C1 segment of cervical spinal cord (tissue), 14 donors: ENCODE measurements around the gene ZNF853.
"Not testable (repeated sequence)": the region's sequence is repeated elsewhere in the genome, so short reads cannot be mapped to it uniquely, and the experiment has no call there.

ENCODE experiments used
- DNase-seq, 14 donors: peaks; one replicate each; lab custom pipeline; 2025; lab: John Stamatoyannopoulos, UW

The ZNF853 gene

DNA sequence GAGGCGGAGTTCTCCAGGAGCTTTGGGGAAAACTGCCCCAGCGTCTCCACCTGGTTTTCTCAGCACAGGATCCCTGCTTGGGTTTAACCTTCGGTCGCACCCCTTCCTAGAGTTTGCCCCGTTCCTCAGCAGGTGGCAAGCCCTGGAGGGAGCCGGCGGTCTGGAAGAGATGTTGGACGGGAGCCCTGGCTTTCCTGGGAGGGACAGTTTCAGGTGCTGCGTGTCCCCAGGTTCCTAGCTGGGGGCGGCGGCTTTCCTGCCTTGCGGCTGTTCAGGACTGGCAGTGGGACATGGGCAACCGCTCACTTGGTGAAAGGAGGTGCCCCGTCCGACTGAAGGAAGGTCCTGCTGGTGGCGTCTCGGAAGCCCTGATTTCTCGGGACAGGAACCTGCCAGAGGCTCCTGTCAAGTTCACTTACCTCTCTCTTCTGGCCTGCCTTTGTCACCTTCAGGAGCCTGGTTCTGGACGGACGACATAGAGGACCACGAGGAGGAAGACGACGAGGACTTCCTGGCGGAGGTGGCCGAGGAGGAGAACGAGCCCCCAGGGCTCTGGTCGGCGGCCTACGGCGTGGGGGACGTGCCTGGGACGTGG, 36.5 kb downstream of the ZNF853 start:
- no peak for DNase-seq

DNA sequence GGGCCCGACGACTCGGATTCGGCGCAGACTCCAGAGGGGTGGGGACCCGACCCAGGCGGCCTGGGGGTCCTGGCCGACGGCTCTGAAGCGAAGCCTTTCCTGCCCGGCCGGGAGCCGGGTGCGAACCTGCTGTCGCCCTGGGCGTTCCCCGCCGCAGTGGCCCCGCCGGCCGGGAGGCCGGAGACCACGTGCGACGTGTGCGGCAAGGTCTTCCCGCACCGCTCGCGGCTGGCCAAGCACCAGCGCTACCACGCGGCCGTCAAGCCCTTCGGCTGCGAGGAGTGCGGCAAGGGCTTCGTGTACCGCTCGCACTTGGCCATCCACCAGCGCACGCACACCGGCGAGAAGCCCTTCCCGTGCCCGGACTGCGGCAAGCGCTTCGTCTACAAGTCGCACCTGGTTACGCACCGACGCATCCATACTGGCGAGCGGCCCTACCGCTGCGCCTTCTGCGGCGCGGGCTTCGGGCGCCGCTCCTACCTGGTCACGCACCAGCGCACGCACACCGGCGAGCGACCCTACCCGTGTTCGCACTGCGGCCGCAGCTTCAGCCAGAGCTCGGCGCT, 37.1 kb downstream of the ZNF853 start:
- DNase-seq, result no peak

DNA sequence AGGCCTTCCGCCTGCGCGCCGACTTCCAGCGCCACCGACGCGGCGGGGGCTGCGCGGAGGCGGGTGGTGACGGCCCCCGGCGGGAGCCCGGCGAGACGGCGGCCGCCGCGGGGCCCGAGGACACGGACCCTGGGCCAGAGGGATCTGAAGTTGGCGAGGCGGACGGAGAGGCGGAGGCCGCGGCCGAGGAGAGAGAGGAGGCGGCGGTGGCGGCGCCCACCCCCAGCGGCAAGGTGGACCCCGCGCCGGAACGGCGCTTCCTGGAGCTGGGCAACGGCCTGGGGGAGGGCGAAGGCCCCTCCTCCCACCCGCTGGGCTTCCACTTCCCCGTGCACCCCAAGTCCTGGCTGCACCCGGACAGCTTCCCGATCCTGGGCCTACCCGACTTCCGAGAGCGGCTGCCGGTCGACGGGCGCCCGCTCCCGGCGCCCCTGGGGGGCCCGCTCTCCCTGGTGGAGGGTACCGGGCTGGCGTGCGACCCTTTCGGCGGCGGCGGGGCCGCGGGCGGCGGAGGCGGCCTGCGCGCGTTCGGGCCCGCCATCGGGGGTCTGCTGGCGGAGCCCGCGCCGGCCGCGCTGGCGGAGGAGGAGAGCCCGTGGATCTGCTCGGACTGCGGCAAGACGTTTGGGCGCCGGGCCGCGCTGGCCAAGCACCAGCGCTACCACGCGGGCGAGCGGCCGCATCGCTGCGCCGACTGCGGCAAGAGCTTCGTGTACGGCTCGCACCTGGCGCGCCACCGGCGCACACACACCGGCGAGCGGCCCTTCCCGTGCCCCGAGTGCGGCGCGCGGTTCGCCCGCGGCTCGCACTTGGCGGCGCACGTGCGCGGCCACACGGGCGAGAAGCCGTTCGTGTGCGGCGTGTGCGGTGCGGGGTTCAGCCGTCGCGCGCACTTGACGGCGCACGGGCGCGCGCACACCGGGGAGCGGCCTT, 37.9 kb downstream of the ZNF853 start:
- no peak for DNase-seq

DNA sequence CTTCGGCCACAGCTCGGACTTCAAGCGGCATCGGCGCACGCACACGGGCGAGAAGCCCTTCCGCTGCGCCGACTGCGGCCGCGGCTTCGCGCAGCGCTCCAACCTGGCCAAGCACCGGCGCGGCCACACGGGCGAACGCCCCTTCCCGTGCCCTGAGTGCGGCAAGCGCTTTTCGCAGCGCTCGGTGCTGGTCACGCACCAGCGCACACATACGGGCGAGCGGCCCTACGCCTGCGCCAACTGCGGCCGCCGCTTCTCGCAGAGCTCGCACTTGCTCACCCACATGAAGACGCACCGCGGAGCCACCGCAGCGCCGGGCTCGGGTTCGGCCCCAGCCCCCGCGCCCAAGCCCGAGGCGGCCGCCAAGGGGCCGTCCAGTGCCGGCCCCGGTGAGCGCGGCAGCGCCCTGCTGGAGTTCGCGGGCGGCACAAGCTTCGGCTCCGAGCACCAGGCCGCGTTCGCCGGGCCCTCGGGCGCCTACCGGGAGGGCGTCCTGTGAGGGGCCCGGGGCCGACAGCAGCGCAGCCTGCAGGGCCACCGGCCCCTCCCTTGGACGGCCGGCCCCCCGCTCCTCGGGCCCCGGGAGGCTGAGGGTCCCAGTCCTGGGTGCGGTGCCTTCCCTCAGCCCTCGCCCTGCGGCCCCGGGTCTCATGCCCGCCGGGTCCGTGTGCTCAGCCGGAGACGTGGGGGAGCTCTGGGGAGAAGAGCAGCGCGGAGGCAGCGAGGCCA, 38.9 kb downstream of the ZNF853 start:
- DNase-seq, result no peak

DNA sequence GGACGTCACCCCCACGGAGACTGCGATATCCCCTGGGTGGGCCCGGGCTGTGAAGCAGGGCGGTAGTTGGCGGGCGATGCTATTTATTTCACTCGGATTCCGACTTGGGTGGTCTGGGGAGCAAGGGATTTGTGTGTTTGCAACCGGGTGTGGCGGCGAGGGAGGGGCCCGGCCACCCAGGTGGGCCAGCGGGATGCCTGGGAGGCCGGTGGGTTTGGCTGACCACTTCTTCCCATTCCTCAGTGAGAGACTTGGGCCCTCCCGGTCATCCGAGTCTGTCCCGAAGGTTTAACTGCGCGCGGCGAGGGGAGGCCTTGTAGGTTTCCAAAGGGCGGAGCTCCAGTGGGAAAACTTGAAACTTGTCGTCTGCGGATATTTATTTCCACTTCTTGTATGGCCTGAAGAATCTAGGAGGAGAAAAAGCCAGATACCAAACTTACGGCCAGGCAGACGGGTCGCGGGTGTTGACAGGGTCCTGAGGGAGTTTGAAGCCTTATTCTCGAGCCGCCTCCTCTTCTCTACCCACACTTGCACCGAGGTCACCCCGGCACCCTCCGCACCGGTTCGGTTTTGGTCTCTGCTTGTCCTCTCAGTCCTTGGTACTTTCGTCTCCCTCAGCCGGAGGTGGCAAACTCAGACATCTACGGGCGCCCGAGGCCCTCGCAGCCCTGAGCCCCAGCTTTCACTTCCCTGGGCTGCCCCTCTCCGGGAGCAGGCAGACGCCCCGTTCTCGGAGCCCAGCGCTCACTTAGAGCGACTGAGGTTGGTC, 39.6 kb downstream of the ZNF853 start:
- no peak for DNase-seq

DNA sequence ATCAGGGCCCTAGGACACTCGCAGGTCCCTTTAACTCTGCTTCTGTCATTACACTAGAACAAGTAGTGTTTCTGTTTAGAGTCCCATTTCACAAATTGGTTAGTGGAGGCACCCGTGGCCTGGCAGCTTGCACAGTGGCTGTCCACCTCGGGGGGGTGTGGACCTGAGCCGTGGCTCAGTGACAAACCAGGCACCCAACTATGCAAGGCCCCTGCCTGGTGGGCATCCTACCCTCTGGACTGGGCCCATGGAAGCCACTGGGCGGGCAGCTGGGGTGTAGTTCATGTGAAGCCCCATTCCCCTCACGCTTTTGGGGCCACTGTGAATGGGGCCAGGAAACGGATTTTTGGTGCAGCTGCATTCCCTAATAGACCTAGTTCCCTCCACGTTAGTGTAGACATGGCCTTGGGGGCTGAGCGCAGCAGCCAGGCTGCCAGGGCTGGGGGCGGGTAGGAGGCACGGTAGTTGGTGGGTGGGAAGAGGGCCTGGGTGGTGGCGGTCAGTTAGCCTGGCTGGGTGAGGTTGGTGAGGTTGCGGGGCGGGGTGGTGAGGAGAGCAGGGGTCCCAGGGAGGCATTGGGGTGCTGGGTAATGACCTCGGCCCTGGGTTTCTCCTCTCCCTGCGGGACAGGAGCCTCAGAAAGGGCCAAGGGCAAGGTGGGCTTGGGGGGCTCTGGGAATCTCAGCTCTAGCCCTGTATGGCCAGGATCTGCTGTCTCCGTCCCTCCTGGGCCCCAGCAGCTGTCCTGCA, 40.4 kb downstream of the ZNF853 start:
- no peak for DNase-seq

DNA sequence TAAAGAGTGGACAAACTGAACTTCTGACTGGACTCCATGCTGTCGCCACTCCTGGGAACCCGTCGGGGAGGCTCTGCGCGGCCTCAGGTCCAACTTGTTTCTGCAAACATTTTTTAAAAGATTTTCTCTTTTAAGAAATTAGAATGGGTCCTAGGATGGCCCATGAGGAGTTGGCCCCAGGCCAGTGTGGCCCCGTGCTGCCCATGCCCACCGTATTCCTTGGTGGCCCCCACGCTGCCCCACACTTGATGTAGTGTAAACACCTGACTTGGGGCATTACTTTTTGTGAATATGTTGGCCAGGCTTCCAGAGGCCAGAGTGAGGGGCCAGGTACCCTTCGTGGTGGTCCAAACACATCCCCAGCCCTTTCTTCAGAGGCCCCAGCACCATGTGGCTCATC, 41.0 kb downstream of the ZNF853 start:
- DNase-seq, result no peak

DNA sequence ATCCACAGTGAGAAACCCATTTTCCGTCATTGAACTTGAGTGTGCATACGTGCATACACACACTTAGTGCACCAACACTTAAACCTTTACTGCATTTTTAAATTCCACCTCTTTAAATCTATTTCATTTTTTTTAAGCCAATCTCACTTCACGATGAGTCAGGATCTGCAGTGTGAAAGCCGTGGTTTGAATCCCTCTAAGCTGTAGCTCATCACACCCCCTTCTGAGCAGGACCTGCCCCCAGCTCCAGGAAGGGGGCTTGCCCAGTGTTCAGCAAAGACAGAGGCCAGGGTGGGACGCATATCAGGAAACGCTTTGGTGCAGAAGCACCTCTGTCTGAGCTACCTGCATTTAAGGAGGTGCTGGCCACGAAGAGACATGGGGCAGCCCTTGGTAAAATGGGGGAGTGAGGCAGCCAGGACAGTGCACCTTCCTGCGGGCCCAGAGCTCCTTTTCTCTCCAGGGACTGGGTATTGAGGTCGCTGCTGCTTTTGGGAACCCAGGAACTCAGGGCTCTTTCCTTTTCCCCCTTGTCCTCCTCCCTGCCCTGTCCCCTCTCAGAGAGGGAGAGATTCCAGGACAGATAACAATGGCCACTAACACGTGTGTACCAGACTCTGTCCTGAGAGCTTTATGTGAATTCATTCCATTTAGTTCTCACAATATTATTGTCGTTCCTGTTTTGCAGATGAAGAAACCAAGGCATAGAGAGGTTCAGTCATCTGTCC, 43.4 kb downstream of the ZNF853 start:
- DNase-seq, result no peak

DNA sequence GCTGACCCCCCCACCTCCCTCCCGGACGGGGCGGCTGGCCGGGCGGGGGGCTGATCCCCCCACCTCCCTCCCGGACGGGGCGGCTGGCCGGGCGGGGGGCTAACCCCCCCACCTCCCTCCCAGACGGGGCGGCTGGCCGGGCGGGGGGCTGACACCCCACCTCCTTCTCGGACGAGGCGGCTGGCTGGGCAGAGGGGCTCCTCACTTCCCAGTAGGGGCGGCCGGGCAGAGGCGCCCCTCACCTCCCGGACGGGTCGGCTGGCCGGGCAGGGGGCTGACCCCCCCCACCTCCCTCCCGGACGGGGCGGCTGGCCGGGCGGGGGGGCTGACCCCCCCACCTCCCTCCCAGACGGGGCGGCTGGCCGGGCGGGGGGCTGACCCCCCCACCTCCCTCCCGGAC, 55.4 kb downstream of the ZNF853 start:
- not testable (repeated sequence) for DNase-seq
